ENCODE data around the gene TRAF7. TPM values are rescaled to one million over a fixed set of nuclear protein-coding genes. Genes with fewer than 3 reads are reported as not detected.
"Not testable (repeated sequence)": the region's sequence is repeated elsewhere in the genome, so short reads cannot be mapped to it uniquely, and the experiment has no call there.

Gene TRAF7
- total RNA-seq, 1 donor from 2014 or later, result 66.1 TPM

GRCh38 chr16:2135071-2135470, 20.5 kb upstream of the TRAF7 start:
- H3K27ac Mint-ChIP-seq, result peak overlapping the region; percentile 77
- peak in 1 of 2 experiments; percentile 59 for DNase-seq (ENCODE audit: low spot score in 2 of 2, unreplicated experiment in 2 of 2)
- H3K4me1 Mint-ChIP-seq; H3K27me3 Mint-ChIP-seq (ENCODE audit: low read depth); H3K36me3 Mint-ChIP-seq; H3K9me3 Mint-ChIP-seq: not testable (repeated sequence)
- peak overlapping the region; percentile 77 for H3K4me3 Mint-ChIP-seq

DNA sequence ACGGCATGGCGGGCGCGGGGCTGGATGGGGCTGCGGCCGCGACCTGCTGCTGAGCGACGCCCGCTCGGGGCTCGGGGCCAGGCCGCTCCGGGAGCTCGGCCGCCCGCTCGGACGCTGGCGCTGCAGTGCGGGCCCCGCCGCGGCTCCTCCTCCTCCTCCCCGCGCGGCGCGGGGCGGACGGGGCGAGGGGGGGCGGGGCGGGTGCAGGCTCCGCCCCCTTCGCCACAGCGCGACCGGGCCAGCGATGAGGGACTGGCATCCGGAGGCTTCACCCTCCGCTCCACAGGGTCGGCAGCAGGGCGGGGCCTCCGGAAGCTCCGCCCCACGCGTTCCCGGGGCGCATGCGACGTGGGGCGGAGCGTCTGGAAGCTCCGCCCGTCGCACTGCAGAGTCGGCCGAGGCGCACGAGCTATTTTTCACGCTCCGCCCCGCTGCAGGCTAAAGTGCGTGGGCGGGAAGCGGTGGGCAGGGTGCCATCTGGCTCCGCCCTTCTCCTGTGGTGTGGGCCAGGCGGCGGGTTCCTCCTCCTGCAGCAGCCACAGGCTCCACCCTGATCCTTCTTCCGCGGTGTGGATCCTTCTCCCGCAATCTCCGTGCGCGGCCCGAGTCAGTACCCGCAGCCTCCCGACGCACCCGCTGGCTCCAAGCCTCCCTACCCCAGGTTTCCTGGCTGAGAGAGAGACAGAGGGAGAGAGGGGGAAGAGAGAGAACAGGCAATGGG, 19.7 kb upstream of the TRAF7 start, which contains the start of gene PKD1:
TSS of gene PKD1 (minus strand) at position 129 of the 721 bp plus-strand sequence. CDS start 209 bp downstream, outside the sequence.
- Mint-ChIP-seq H3K4me3 (peak within 1 kb of the TSS; percentile 84), H3K27ac (peak within 1 kb of the TSS; percentile 94)
- H3K36me3 Mint-ChIP-seq; H3K4me1 Mint-ChIP-seq; H3K9me3 Mint-ChIP-seq; H3K27me3 Mint-ChIP-seq (ENCODE audit: low read depth): not testable (repeated sequence)
- peak; percentile 98 to 100 for DNase-seq (ENCODE audit: low spot score in 2 of 2, unreplicated experiment in 2 of 2)

- H3K36me3 Mint-ChIP-seq, result no peaks in the 10 kb centered on the region
- peaks cover 2% of the 10 kb centered on the region for H3K4me1 Mint-ChIP-seq
- no peak overlapping the region for H3K4me3 Mint-ChIP-seq
- H3K9me3 Mint-ChIP-seq, result no peaks in the 10 kb centered on the region
- no peaks in the 10 kb centered on the region for H3K27me3 Mint-ChIP-seq (ENCODE audit: low read depth)
- no peak for TF ChIP-seq CTCF (IDR thresholded peaks at IDR 0.05; ENCODE audit: unreplicated experiment)
- no peak overlapping the region for H3K27ac Mint-ChIP-seq
- no peak for DNase-seq (ENCODE audit: low spot score in 2 of 2, unreplicated experiment in 2 of 2)
Measured at GRCh38 chr16:2142942-2143877, 12.4 kb upstream of the TRAF7 start.

- Mint-ChIP-seq H3K4me3 (no peak overlapping the region), H3K9me3 (no peaks in the 10 kb centered on the region), H3K4me1 (peaks cover 2% of the 10 kb centered on the region), H3K27me3 (ENCODE audit: low read depth) (no peaks in the 10 kb centered on the region), H3K27ac (no peak overlapping the region), H3K36me3 (no peaks in the 10 kb centered on the region)
- no peak for DNase-seq (ENCODE audit: low spot score in 2 of 2, unreplicated experiment in 2 of 2)
- no peak for TF ChIP-seq CTCF (IDR thresholded peaks at IDR 0.05; ENCODE audit: unreplicated experiment)
Measured at GRCh38 chr16:2143878-2144485, 11.6 kb upstream of the TRAF7 start.

DNA sequence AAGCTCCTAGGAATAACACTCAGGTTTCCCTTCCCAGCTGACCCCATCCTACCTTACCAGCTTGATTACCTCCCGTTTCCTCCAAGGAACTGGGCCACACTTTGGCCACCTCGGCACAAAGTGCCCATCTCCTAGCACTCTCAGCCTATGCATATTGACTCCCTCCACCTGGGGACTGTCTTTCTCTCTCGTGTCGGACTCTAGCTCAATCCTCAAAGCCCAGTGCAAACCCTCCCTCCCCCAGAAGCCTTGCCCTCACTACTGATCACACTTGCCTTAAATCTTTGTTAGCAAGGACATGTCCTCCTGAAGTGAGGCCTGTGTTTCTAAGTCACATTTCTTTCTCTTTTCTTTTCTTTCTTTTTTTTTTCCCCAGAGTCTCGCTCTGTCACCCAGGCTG, 9.7 kb upstream of the TRAF7 start:
- DNase-seq (ENCODE audit: low spot score in 2 of 2, unreplicated experiment in 2 of 2), result no peak
- H3K4me1 Mint-ChIP-seq, result peaks cover 16% of the 10 kb centered on the region
- H3K36me3 Mint-ChIP-seq, result no peaks in the 10 kb centered on the region
- H3K27ac Mint-ChIP-seq, result no peak overlapping the region
- no peak for TF ChIP-seq CTCF (IDR thresholded peaks at IDR 0.05; ENCODE audit: unreplicated experiment)
- no peak overlapping the region for H3K4me3 Mint-ChIP-seq
- no peaks in the 10 kb centered on the region for H3K27me3 Mint-ChIP-seq (ENCODE audit: low read depth)
- H3K9me3 Mint-ChIP-seq, result no peaks in the 10 kb centered on the region

GRCh38 chr16:2147378-2147777, 8.2 kb upstream of the TRAF7 start:
- peak overlapping the region; percentile 17 for H3K4me3 Mint-ChIP-seq
- peaks cover 28% of the 10 kb centered on the region for H3K4me1 Mint-ChIP-seq
- no peak for TF ChIP-seq CTCF (IDR thresholded peaks at IDR 0.05; ENCODE audit: unreplicated experiment)
- no peaks in the 10 kb centered on the region for H3K27me3 Mint-ChIP-seq (ENCODE audit: low read depth)
- H3K36me3 Mint-ChIP-seq, result peaks cover 4% of the 10 kb centered on the region
- H3K27ac Mint-ChIP-seq, result no peak overlapping the region
- no peaks in the 10 kb centered on the region for H3K9me3 Mint-ChIP-seq
- no peak for DNase-seq (ENCODE audit: low spot score in 2 of 2, unreplicated experiment in 2 of 2)
